ENCODE results near the gene AKT3. TPM values are rescaled to one million over a fixed set of nuclear protein-coding genes. Genes with fewer than 3 reads are reported as not detected.

AKT3 gene
- total and polyA plus RNA-seq, 2 of the 8 experiments (the other 6 are each of a cell fraction or from before 2014, with no cell fraction given), result 6.0 to 36.4 TPM

GRCh38 chr1:243723458-243724043 lies 126.5 kb downstream of the AKT3 start (continued):
- no peak for TF ChIP-seq RBBP5 (IDR thresholded peaks at IDR 0.05; ENCODE audit: borderline replicate concordance, low read depth, low read length)
- no peak for TF ChIP-seq KDM1A (IDR thresholded peaks at IDR 0.05; ENCODE audit: borderline replicate concordance, low read length)
- TF ChIP-seq SP4 (IDR thresholded peaks at IDR 0.05; ENCODE audit: low read length), result no peak
- TF ChIP-seq EGR1 (IDR thresholded peaks at IDR 0.05; ENCODE audit: borderline replicate concordance, low read depth, low read length), result no peak

All from H1 (cell line).